HG03103 (cell line): ENCODE data around the gene SHISAL1.
"Not testable (repeated sequence)": the region's sequence is repeated elsewhere in the genome, so short reads cannot be mapped to it uniquely, and the experiment has no call there.

ENCODE experiments used
- ATAC-seq: cut with Tn5 transposase; IDR thresholded peaks from one replicate; pipeline ENCODE4 v1.9.1; 2021; ENCODE audit warnings: low read depth; ENCODE audit not compliant: unreplicated experiment

The SHISAL1 gene

GRCh38 chr22:44305455-44305854 is 7.3 kb downstream of the SHISAL1 start:
- no peak for ATAC-seq

- ATAC-seq = no peak
Measured at GRCh38 chr22:44304911-44305310, 7.8 kb downstream of the SHISAL1 start.

GRCh38 chr22:44304354-44304753 is 8.4 kb downstream of the SHISAL1 start:
- ATAC-seq = no peak

GRCh38 chr22:44302363-44302762 is 10.4 kb downstream of the SHISAL1 start:
- not testable (repeated sequence) for ATAC-seq

- ATAC-seq = no peak
Measured at GRCh38 chr22:44301039-44301438, 11.7 kb downstream of the SHISAL1 start.

- no peak for ATAC-seq
Measured at GRCh38 chr22:44299124-44299523, 13.6 kb downstream of the SHISAL1 start.

GRCh38 chr22:44298406-44299091 is 14.2 kb downstream of the SHISAL1 start:
- no peak for ATAC-seq

GRCh38 chr22:44297470-44298061 is 15.2 kb downstream of the SHISAL1 start:
- no peak for ATAC-seq

- ATAC-seq = no peak
Measured at GRCh38 chr22:44295406-44295805, 17.3 kb downstream of the SHISAL1 start.

- no peak for ATAC-seq
Measured at GRCh38 chr22:44293876-44294275, 18.9 kb downstream of the SHISAL1 start.

GRCh38 chr22:44293034-44293433 is 19.7 kb downstream of the SHISAL1 start:
- ATAC-seq = no peak

GRCh38 chr22:44292521-44292920 is 20.2 kb downstream of the SHISAL1 start:
- ATAC-seq = no peak

- ATAC-seq = no peak
Measured at GRCh38 chr22:44291674-44292360, 20.9 kb downstream of the SHISAL1 start.

- no peak for ATAC-seq
Measured at GRCh38 chr22:44291265-44291664, 21.5 kb downstream of the SHISAL1 start.

- no peak for ATAC-seq
Measured at GRCh38 chr22:44289414-44290171, 23.2 kb downstream of the SHISAL1 start.

- no peak for ATAC-seq
Measured at GRCh38 chr22:44288913-44289312, 23.8 kb downstream of the SHISAL1 start.

GRCh38 chr22:44287741-44288140 is 25.0 kb downstream of the SHISAL1 start:
- ATAC-seq = no peak

GRCh38 chr22:44287121-44287693 is 25.5 kb downstream of the SHISAL1 start:
- no peak for ATAC-seq

GRCh38 chr22:44286646-44287045 is 26.1 kb downstream of the SHISAL1 start:
- ATAC-seq = no peak

GRCh38 chr22:44284711-44285110 is 28.0 kb downstream of the SHISAL1 start:
- ATAC-seq = no peak
